ENCODE results near the gene TOP3A.

The TOP3A gene

GRCh38 chr17:18238299-18238698, 76.5 kb downstream of the TOP3A start:
- Histone ChIP-seq H3K79me2 (ENCODE audit: insufficient read depth, low read length) (no peaks in the 10 kb centered on the region), H3K4me3 (ENCODE audit: low read depth, low read length, poor library complexity, severe bottlenecking) (no peak overlapping the region), H3F3A (ENCODE audit: insufficient read depth, low read length) (no peaks in the 10 kb centered on the region), H4K20me1 (ENCODE audit: insufficient read depth, low read length) (no peaks in the 10 kb centered on the region), H2AFZ (ENCODE audit: low read length) (no peak overlapping the region), H3K9me3 (ENCODE audit: low read length) (no peaks in the 10 kb centered on the region), H3K9me2 (ENCODE audit: low read depth, low read length) (no peaks in the 10 kb centered on the region), H3K4me1 (ENCODE audit: insufficient read depth, low read length, severe bottlenecking) (no peaks in the 10 kb centered on the region), H3K27me3 (ENCODE audit: insufficient read depth, low read length) (no peaks in the 10 kb centered on the region), H3K4me2 (ENCODE audit: low read length) (no peak overlapping the region), H3K36me3 (ENCODE audit: insufficient read depth, low read length) (no peaks in the 10 kb centered on the region; the same call in 1 of the 2 replicates), H3K9ac (ENCODE audit: low read length) (no peak overlapping the region), H3K27ac (ENCODE audit: low read depth, low read length, poor library complexity, severe bottlenecking) (no peak overlapping the region)
- TF ChIP-seq CTCF (IDR thresholded peaks at IDR 0.05; ENCODE audit: low read length) (no peak), EZH2 (IDR thresholded peaks at IDR 0.05; ENCODE audit: borderline replicate concordance, low read length) (no peak)

GRCh38 chr17:18237461-18237860, 77.3 kb downstream of the TOP3A start:
- no peaks in the 10 kb centered on the region for H3K79me2 ChIP-seq (ENCODE audit: insufficient read depth, low read length)
- H3K4me1 ChIP-seq (ENCODE audit: insufficient read depth, low read length, severe bottlenecking): no peaks in the 10 kb centered on the region
- H3K27me3 ChIP-seq (ENCODE audit: insufficient read depth, low read length): no peaks in the 10 kb centered on the region
- no peak overlapping the region for H2AFZ ChIP-seq (ENCODE audit: low read length)
- H3F3A ChIP-seq (ENCODE audit: insufficient read depth, low read length): no peaks in the 10 kb centered on the region
- no peaks in the 10 kb centered on the region for H3K9me3 ChIP-seq (ENCODE audit: low read length)
- H3K9ac ChIP-seq (ENCODE audit: low read length): no peak overlapping the region
- no peaks in the 10 kb centered on the region for H4K20me1 ChIP-seq (ENCODE audit: insufficient read depth, low read length)
- H3K4me3 ChIP-seq (ENCODE audit: low read depth, low read length, poor library complexity, severe bottlenecking): no peak overlapping the region
- no peaks in the 10 kb centered on the region for H3K9me2 ChIP-seq (ENCODE audit: low read depth, low read length)
- H3K36me3 ChIP-seq (ENCODE audit: insufficient read depth, low read length): no peaks in the 10 kb centered on the region; the same call in 1 of the 2 replicates
- no peak overlapping the region for H3K4me2 ChIP-seq (ENCODE audit: low read length)
- H3K27ac ChIP-seq (ENCODE audit: low read depth, low read length, poor library complexity, severe bottlenecking): no peak overlapping the region
- TF ChIP-seq EZH2 (IDR thresholded peaks at IDR 0.05; ENCODE audit: borderline replicate concordance, low read length) (no peak), CTCF (IDR thresholded peaks at IDR 0.05; ENCODE audit: low read length) (no peak)

GRCh38 chr17:18236494-18236893, 78.3 kb downstream of the TOP3A start:
- Histone ChIP-seq H3K9me3 (ENCODE audit: low read length) (no peaks in the 10 kb centered on the region), H3K4me2 (ENCODE audit: low read length) (no peak overlapping the region), H4K20me1 (ENCODE audit: insufficient read depth, low read length) (no peaks in the 10 kb centered on the region)

More at GRCh38 chr17:18236494-18236893, 78.3 kb downstream of the TOP3A start:
- Histone ChIP-seq H3K27me3 (ENCODE audit: insufficient read depth, low read length) (no peaks in the 10 kb centered on the region), H3K36me3 (ENCODE audit: insufficient read depth, low read length) (no peaks in the 10 kb centered on the region; the same call in 1 of the 2 replicates), H3K4me1 (ENCODE audit: insufficient read depth, low read length, severe bottlenecking) (no peaks in the 10 kb centered on the region), H3F3A (ENCODE audit: insufficient read depth, low read length) (no peaks in the 10 kb centered on the region), H3K4me3 (ENCODE audit: low read depth, low read length, poor library complexity, severe bottlenecking) (no peak overlapping the region), H3K9ac (ENCODE audit: low read length) (no peak overlapping the region), H2AFZ (ENCODE audit: low read length) (no peak overlapping the region), H3K27ac (ENCODE audit: low read depth, low read length, poor library complexity, severe bottlenecking) (no peak overlapping the region), H3K79me2 (ENCODE audit: insufficient read depth, low read length) (no peaks in the 10 kb centered on the region), H3K9me2 (ENCODE audit: low read depth, low read length) (no peaks in the 10 kb centered on the region)
- TF ChIP-seq EZH2 (IDR thresholded peaks at IDR 0.05; ENCODE audit: borderline replicate concordance, low read length): no peak
- no peak for TF ChIP-seq CTCF (IDR thresholded peaks at IDR 0.05; ENCODE audit: low read length)
